ENCODE measurements around the gene UCP1. TPM values are rescaled to one million over a fixed set of nuclear protein-coding genes. Genes with fewer than 3 reads are reported as not detected.

UCP1 gene
- total and polyA plus RNA-seq, 9 donors: 0.18 to 0.46 TPM; not detected in 7

DNA sequence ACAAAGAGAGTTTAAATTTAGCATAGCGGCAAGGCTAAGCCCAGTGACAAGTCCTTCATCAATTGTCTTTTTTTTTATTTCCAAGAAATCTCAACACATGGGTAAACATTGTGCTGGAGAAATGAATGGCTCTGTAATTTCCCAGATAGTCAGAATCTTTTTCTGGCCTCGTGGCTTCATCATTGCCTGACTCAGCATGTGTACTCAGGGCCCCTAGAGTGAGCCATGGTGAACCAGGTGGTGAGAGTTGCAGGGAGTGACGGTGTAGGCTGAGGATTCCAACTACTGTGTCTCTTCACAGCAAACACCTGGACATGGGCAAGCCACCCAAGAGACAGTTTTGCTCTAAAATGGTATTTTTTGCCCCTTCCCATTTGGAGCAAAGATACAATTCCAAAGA, 43.1 kb upstream of the UCP1 start:
- Histone ChIP-seq H3K27me3 (no peaks in the 10 kb centered on the region), H3K27ac (no peak overlapping the region), H3K36me3 (no peaks in the 10 kb centered on the region), H3K4me3 (no peak overlapping the region), H3K9me3 (no peaks in the 10 kb centered on the region), H3K4me1 (ENCODE audit: insufficient read depth) (no peaks in the 10 kb centered on the region)
- TF ChIP-seq, protein P1, sequence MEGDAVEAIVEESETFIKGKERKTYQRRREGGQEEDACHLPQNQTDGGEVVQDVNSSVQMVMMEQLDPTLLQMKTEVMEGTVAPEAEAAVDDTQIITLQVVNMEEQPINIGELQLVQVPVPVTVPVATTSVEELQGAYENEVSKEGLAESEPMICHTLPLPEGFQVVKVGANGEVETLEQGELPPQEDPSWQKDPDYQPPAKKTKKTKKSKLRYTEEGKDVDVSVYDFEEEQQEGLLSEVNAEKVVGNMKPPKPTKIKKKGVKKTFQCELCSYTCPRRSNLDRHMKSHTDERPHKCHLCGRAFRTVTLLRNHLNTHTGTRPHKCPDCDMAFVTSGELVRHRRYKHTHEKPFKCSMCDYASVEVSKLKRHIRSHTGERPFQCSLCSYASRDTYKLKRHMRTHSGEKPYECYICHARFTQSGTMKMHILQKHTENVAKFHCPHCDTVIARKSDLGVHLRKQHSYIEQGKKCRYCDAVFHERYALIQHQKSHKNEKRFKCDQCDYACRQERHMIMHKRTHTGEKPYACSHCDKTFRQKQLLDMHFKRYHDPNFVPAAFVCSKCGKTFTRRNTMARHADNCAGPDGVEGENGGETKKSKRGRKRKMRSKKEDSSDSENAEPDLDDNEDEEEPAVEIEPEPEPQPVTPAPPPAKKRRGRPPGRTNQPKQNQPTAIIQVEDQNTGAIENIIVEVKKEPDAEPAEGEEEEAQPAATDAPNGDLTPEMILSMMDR (IDR thresholded peaks at IDR 0.05): no peak
- TF ChIP-seq EP300 (IDR thresholded peaks at IDR 0.05): no peak
- no peak for TF ChIP-seq POLR2A (IDR thresholded peaks at IDR 0.05)
- intact Hi-C loops (cut with DNase I): no loop called here
- DNase-seq: no peak
- WGBS, 3 donors: 55 to 67% (median 59%) methylated on average over 3 of the region's 3 CpGs

DNA sequence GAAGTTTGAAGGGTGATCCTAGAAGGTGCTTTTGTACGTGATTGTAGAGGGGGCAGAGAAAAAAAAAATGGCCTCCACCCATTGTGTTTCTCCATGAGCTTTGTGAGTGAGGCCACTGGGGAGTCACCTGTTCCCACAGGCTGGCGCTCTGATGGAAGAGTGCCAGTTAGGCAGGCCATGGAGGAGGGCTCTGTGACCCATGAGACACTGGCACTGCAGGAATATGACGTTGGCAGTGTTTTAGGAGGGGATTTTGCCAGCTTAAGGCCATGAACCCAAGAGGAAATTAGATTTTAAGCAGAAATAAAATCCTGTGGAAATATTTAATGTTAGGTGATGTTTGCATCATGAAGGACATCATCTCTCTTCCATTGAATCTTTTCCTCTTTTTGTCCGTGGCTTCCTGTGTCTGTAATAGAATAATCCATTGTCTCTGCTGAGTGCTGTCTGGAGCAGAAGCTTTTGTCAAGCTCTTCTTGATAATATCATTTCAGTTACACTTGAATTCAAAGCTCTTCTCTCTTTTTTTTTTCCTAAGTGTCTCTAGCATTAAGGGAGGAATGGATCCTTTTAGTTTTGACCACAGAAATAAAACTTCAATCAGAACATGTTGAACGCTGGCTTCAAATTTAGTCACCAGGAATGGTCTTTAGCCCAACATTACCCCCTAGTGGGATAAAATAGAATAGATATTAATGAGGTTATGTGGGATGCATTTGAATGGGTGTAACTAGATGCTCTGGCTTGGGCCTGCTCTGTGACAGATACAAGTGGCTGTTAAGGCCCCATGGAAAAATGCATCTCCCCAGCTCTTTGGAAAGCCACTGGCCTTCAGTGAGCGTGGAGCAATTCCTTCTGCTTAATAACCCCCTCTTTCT, 41.0 kb upstream of the UCP1 start:
- H3K27me3 ChIP-seq: no peaks in the 10 kb centered on the region
- no peaks in the 10 kb centered on the region for H3K4me1 ChIP-seq (ENCODE audit: insufficient read depth)
- H3K9me3 ChIP-seq: no peaks in the 10 kb centered on the region
- 30 to 50% (median 43%) methylated on average over 6 of the region's 6 CpGs for WGBS, 3 donors
- H3K27ac ChIP-seq: no peak overlapping the region
- H3K36me3 ChIP-seq: no peaks in the 10 kb centered on the region
- DNase-seq: peak in 1 of 5 donors; percentile 23
- TF ChIP-seq, protein P1 (IDR thresholded peaks at IDR 0.05): peak; percentile 13 to 40 (median 23)
- TF ChIP-seq EP300 (IDR thresholded peaks at IDR 0.05) (no peak), POLR2A (IDR thresholded peaks at IDR 0.05) (no peak)
- no peak overlapping the region for H3K4me3 ChIP-seq
- intact Hi-C loops (cut with DNase I): loop anchor here in 2 of 4 donors (10.0 kb wide), 2 partner anchors 245 to 255 kb away; no protein-coding TSS in a partner anchor

DNA sequence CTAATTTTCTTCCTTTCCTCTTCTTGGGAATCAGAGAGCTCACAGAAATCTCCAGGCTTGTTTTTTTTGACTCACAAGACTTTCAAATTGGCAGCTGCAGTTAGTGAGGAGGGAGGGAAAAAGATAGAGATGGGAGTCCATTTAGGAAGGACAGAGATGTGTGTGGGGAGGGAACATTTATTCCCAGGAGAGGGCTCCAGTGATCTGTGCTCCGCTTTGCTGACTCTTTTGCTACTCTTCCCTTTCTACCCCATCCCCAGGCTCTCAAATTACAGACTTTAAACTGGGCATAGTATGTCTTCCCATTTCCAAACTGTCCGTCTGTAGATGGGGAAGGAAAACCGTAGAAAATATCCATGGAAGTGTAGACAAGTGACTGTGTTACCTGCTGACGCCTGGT, 39.1 kb upstream of the UCP1 start:
- no peaks in the 10 kb centered on the region for H3K4me1 ChIP-seq (ENCODE audit: insufficient read depth)
- no peak for DNase-seq
- 80 to 85% (median 81%) methylated on average over 4 of the region's 4 CpGs for WGBS, 3 donors
- H3K9me3 ChIP-seq: no peaks in the 10 kb centered on the region
- intact Hi-C loops (cut with DNase I): loop anchor here in 2 of 4 donors (10.0 kb wide), 2 partner anchors 243 to 253 kb away; no protein-coding TSS in a partner anchor
- no peak overlapping the region for H3K4me3 ChIP-seq
- TF ChIP-seq, protein P1 (IDR thresholded peaks at IDR 0.05): no peak
- TF ChIP-seq POLR2A (IDR thresholded peaks at IDR 0.05) (no peak), EP300 (IDR thresholded peaks at IDR 0.05) (no peak)
- no peaks in the 10 kb centered on the region for H3K36me3 ChIP-seq
- H3K27me3 ChIP-seq: no peaks in the 10 kb centered on the region
- H3K27ac ChIP-seq: no peak overlapping the region

DNA sequence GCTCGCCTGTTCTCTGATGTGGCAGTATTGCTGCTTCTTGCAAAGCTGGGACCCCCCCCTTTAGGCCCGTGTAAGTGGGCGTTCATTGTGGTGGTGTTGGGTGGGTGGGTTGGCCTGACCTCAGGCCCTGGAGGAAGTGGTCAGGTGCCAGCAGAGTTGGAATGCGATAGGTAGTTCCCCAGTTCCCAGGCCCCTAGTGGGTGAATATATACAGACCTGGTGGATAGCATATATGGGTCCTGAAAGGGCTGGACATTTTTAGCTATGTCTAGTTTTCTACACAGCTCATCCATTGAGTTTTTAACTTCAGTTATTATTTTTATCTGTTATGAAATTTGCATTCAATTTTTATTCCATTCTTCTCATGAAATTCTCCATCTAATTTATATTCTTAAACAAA, 35.8 kb upstream of the UCP1 start:
- TF ChIP-seq EP300 (IDR thresholded peaks at IDR 0.05) (no peak), POLR2A (IDR thresholded peaks at IDR 0.05) (no peak)
- TF ChIP-seq, protein P1 (IDR thresholded peaks at IDR 0.05): no peak
- Histone ChIP-seq H3K9me3 (no peaks in the 10 kb centered on the region), H3K27ac (no peak overlapping the region), H3K27me3 (no peaks in the 10 kb centered on the region), H3K36me3 (no peaks in the 10 kb centered on the region), H3K4me3 (no peak overlapping the region), H3K4me1 (ENCODE audit: insufficient read depth) (no peaks in the 10 kb centered on the region)
- intact Hi-C loops (cut with DNase I): loop anchor here in 2 of 4 donors (10.0 kb wide), 2 partner anchors 240 to 250 kb away; no protein-coding TSS in a partner anchor
- WGBS, 3 donors: 87 to 92% (median 90%) methylated on average over 4 of the region's 4 CpGs
- DNase-seq: no peak

Data from ovary (tissue), 9 donors.